Measurements from ENCODE around the gene THEM5.

DNA sequence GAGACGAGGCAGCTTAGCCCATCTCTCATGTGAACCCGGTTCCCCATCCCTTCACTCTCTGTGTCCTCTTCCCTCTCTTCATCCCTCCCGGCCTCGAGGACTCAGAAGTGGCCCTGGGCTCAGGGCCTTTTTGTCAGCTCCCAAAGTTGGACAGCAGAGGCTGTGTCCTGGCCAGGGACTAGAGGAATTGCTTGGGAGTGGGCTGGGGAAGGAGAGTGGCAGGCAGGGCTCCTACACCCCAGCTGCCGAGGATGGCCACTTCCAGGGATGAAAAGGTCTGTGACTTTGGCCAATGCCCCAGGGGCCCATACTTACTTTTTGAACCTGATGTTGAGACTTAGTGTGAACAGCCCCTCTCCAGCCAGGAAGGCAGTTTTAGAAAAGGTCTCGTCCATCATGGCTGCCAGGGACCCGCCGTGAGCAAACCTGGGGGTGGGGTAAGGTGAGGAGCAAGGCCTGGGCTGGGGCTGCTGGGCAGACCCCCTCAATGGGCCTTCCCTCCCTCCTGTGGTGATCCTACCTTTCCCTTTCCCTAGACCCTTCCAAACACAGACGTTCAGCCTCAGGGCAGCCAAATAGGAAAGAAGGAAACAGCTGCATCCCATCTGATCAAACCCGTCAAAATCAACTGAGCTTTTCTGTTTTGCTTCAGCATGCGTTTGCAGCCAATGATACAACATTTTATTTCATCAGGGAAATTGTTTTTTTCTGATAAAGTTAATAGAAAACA lies 5.5 kb downstream of the THEM5 start:
- TF ChIP-seq, protein P1, sequence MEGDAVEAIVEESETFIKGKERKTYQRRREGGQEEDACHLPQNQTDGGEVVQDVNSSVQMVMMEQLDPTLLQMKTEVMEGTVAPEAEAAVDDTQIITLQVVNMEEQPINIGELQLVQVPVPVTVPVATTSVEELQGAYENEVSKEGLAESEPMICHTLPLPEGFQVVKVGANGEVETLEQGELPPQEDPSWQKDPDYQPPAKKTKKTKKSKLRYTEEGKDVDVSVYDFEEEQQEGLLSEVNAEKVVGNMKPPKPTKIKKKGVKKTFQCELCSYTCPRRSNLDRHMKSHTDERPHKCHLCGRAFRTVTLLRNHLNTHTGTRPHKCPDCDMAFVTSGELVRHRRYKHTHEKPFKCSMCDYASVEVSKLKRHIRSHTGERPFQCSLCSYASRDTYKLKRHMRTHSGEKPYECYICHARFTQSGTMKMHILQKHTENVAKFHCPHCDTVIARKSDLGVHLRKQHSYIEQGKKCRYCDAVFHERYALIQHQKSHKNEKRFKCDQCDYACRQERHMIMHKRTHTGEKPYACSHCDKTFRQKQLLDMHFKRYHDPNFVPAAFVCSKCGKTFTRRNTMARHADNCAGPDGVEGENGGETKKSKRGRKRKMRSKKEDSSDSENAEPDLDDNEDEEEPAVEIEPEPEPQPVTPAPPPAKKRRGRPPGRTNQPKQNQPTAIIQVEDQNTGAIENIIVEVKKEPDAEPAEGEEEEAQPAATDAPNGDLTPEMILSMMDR (IDR thresholded peaks at IDR 0.05; ENCODE audit: borderline replicate concordance, extremely low read depth, low read length, poor library complexity, severe bottlenecking), result no peak
- TF ChIP-seq EZH2 (IDR thresholded peaks at IDR 0.05; ENCODE audit: borderline replicate concordance, low read depth, low read length, severe bottlenecking), result no peak
